AG10803 (cell line): ENCODE results near the gene PBX3.
"Not testable (repeated sequence)": the region's sequence is repeated elsewhere in the genome, so short reads cannot be mapped to it uniquely, and the experiment has no call there.

Experiments
- DNase-seq: peaks from one replicate; pipeline ENCODE4 v3.0.0; 2010; ENCODE audit warnings: low read depth
- H3K4me3 ChIP-seq: 2 replicates; pipeline ENCODE4 v1.5.1; 2011; ENCODE audit warnings: mild to moderate bottlenecking, low read length, control low read depth
- CTCF ChIP-seq: conservative IDR thresholded peaks from 2 replicates; pipeline ENCODE4 v1.5.1; 2011; ENCODE audit warnings: mild to moderate bottlenecking, low read length, control low read depth, inconsistent platforms

The PBX3 gene

GRCh38 chr9:125820100-125820804, 73.1 kb downstream of the PBX3 start:
- DNase-seq: no peak
- H3K4me3 ChIP-seq: no peak overlapping the region
- TF ChIP-seq CTCF: no peak

- DNase-seq: no peak
- no peak for TF ChIP-seq CTCF
- no peak overlapping the region for H3K4me3 ChIP-seq
These were observed 73.9 kb downstream of the PBX3 start for GRCh38 chr9:125821078-125821477.

- TF ChIP-seq CTCF: no peak
- H3K4me3 ChIP-seq: no peak overlapping the region
- peak; percentile 42 for DNase-seq
These were observed 75.0 kb downstream of the PBX3 start for GRCh38 chr9:125822160-125822559.

- no peak overlapping the region for H3K4me3 ChIP-seq
- no peak for TF ChIP-seq CTCF
- DNase-seq: no peak
These were observed 75.7 kb downstream of the PBX3 start for GRCh38 chr9:125822902-125823301.

GRCh38 chr9:125823874-125824406, 76.8 kb downstream of the PBX3 start:
- DNase-seq, H3K4me3 ChIP-seq: not testable (repeated sequence)

- H3K4me3 ChIP-seq: no peak overlapping the region
- TF ChIP-seq CTCF: no peak
- DNase-seq: no peak
These were observed 78.6 kb downstream of the PBX3 start for GRCh38 chr9:125825762-125826161.

GRCh38 chr9:125826850-125827249, 79.7 kb downstream of the PBX3 start:
- no peak for TF ChIP-seq CTCF
- no peak for DNase-seq
- no peak overlapping the region for H3K4me3 ChIP-seq

- H3K4me3 ChIP-seq: peak overlapping the region; percentile 62
- DNase-seq: peak; percentile 20
- TF ChIP-seq CTCF: no peak
These were observed 82.6 kb downstream of the PBX3 start for GRCh38 chr9:125829743-125830142.
